ENCODE results near the gene RRM2.
"Not testable (repeated sequence)": the region's sequence is repeated elsewhere in the genome, so short reads cannot be mapped to it uniquely, and the experiment has no call there.

RRM2 gene

DNA sequence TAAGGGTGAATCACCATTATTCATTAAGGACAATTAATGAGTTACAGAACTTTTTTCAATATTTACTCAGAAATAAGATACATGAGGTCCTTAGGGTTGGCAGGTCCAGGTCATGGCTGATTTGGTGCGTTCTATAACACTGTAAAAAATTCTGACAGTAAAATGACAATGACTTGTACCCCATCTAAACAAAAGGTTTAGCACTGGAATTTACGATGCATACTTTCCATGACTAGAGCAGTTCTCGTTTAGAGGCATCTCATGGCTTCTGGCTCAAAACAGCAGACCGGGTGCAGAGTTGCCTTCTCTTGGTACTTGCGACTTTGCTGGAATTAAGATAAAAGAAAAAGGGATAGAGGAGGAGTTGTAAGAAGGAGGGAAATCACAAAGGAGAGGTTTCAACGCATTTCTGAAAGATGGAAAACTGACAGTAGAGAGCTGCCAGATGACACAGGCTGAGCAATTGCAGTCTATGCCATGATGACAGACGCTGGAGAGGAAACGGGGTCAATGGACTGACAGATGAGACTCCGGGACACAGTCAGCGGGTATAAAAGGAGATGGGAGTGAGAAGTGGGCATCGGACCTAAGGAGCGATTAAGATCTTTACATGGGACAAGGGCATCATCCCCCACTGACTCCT lies 38.2 kb upstream of the RRM2 start:
- TF ChIP-seq, protein P1, sequence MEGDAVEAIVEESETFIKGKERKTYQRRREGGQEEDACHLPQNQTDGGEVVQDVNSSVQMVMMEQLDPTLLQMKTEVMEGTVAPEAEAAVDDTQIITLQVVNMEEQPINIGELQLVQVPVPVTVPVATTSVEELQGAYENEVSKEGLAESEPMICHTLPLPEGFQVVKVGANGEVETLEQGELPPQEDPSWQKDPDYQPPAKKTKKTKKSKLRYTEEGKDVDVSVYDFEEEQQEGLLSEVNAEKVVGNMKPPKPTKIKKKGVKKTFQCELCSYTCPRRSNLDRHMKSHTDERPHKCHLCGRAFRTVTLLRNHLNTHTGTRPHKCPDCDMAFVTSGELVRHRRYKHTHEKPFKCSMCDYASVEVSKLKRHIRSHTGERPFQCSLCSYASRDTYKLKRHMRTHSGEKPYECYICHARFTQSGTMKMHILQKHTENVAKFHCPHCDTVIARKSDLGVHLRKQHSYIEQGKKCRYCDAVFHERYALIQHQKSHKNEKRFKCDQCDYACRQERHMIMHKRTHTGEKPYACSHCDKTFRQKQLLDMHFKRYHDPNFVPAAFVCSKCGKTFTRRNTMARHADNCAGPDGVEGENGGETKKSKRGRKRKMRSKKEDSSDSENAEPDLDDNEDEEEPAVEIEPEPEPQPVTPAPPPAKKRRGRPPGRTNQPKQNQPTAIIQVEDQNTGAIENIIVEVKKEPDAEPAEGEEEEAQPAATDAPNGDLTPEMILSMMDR (conservative IDR thresholded peaks at IDR 0.05), result no peak
- TF ChIP-seq ZFX (IDR thresholded peaks at IDR 0.05), result no peak
- no peak overlapping the region for H3K27ac ChIP-seq

DNA sequence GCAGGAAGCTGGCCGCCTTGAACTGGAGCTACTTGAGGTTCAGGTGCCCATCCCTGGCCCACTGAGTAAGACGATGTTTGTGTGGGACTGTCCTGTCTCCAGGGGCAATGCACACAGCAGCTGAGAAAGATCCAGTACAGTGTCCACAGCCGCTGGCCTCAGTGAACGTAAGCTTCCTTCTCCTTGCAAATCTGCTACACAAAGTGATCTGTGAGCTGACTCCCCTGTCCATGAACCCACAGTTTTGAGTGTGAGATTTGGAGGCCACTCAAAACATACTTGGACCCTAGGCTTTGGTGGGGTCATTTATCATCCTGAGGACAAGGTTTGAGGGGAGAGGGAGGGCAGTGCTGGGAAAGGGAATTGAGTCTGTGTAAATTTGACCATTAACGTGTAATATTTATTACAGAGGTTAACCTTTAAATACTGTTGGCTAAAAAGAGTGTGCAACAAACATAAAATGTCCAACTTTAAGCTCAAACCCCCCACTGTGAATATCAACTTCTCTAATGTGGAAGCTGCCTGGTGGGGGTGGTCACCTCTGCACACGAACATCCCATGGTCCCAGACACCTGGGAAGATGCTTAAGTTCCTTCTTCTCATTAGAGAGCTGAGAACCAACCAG lies 37.4 kb upstream of the RRM2 start:
- H3K27ac ChIP-seq, result no peak overlapping the region
- TF ChIP-seq, protein P1 (conservative IDR thresholded peaks at IDR 0.05), result no peak
- no peak for TF ChIP-seq ZFX (IDR thresholded peaks at IDR 0.05)

DNA sequence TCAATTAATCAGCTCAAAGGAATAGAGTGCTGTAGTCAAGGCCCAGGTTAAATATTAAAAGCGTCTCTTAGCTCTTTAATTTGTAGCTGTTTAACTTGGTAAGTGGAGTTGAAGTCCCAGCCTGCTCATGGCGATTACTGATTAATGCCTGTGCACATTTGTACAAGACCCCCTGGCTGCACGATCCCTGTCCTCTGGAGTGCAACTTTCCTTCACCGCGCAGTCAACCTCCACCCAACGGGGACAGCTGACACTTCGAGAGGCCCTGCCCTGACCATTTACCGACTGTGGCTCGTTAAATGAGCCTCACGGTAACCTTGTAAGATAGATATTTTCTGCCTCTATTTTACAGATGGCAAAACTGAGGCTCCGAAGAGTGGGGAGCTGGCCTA lies 36.9 kb upstream of the RRM2 start:
- no peak for TF ChIP-seq ZFX (IDR thresholded peaks at IDR 0.05)
- TF ChIP-seq, protein P1 (conservative IDR thresholded peaks at IDR 0.05), result no peak
- no peak overlapping the region for H3K27ac ChIP-seq

DNA sequence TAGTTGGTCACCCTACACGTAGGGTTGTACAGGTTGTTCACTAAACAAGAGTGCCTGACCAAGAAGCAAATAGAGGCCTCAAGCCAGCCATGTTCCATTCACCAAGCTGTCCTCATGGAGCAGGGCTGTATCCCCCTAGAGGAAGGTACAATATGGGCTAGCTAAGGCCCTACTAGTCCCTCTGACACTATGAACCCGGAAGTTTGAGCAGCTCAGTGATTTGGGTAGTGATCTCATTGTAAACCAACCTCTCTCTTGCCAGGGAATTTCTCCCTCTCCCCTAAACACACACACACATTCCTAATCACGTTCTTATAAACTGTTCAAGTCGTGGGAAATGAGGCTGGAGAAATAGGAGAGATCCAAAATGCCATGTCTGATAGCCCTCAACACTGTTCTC lies 35.6 kb upstream of the RRM2 start:
- TF ChIP-seq, protein P1 (conservative IDR thresholded peaks at IDR 0.05), result no peak
- no peak for TF ChIP-seq ZFX (IDR thresholded peaks at IDR 0.05)

DNA sequence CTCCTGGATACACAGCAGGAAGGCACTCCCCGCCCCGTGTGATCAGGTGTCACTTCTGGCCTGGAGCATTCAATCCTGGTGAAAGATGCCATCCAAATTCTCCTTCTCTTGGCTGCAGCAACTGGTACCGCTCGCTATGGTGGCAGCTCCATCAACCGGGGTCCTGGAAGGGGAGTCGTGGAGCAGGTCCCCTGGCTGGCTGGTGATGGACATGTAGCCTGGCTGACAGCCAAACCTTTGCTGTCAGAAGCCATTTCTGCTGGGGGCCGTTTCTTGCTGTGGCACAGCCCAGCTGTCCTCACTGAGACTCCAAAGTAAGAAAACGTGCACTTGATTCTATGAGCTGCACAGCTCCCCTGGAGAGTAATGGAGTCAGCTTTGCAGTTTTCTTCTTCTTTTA lies 35.2 kb upstream of the RRM2 start:
- no peak for TF ChIP-seq ZFX (IDR thresholded peaks at IDR 0.05)
- TF ChIP-seq, protein P1 (conservative IDR thresholded peaks at IDR 0.05), result no peak
- H3K27ac ChIP-seq, result no peak overlapping the region

More for the DNA sequence above, 35.6 kb upstream of the RRM2 start:
- H3K27ac ChIP-seq, result no peak overlapping the region

DNA sequence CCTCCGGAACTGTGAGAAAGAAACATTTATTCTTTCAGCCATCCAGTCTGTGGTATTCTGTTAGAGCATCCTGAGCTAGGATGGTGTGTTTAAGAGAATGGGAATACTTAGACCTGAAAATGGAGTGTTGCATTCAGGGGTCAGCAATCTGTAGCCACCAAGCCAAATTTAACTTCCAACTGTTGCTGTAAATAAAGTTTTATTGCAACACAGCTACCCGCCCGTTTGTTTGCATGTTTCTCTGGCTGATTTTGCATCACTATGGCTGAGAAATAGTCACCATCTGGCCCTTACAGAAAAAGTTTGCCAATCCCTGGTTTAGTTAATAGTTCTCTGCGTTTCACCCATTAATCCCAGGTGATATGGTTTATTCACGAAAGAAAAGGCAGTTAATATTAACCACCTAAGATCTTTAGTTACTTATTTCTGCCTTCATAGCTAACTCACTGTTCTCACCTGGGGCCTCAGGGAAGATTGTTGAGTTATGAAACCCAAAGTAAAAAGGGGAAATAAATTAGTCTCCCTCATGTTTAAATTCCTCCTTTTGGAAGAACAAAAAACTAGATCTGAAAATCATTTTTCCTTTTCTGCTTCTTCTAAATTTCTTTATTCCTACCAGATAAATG lies 32.9 kb upstream of the RRM2 start:
- TF ChIP-seq, protein P1 (conservative IDR thresholded peaks at IDR 0.05), result no peak
- no peak for TF ChIP-seq ZFX (IDR thresholded peaks at IDR 0.05)
- no peak overlapping the region for H3K27ac ChIP-seq

DNA sequence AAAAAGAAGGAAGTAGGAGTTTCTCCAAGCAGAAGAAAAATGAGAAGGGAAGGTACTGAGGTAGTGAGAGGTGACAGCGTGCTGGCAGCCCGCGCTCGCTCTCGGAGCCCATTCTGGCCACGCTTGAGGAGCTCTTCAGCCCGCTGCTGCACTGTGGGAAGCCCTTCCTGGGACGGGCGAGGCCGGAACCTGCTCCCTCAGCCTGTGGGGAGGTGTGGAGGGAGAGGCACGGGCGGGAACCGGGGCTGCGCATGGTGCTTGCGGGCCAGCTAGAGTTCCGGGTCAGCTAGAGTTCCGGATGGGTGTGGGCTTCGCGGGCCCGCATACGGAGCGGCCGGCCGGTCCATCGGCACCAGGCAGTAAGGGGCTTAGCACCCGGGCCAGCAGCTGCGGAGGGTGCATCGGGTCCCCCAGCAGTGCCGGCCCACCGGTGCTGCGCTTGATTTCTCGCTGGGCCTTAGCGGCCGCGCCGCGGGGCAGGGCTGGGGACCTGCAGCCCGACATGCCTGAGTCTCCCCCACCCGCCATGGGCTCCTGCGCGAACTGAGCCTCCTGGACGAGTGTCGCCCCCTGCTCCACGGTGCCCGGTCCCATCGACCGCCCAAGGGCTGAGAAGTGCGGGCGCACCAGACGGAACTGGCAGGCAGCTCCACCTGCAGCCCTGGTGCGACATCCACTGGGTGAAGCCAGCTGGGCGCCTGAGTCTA lies 31.2 kb upstream of the RRM2 start:
- no peak for TF ChIP-seq ZFX (IDR thresholded peaks at IDR 0.05)
- TF ChIP-seq, protein P1 (conservative IDR thresholded peaks at IDR 0.05), result no peak

DNA sequence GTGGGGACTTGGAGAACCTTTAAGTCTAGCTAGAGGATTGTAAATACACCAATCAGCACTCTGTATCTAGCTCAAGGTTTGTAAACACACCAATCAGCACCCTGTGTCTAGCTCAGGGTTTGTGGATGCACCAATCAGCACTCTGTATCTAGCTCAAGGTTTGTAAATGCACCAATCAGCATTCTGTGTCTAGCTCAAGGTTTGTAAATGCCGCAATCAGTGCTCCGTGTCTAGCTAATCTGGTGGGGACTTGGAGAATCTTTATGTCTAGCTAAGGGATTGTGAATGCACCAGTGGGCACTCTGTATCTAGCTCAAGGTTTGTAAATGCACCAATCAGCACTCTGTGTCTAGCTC lies 30.7 kb upstream of the RRM2 start:
- H3K27ac ChIP-seq, result not testable (repeated sequence)

More for the DNA sequence above, 31.2 kb upstream of the RRM2 start:
- H3K27ac ChIP-seq, result no peak overlapping the region

Data from C4-2B (cell line).